ENCODE results near the gene KIFAP3. TPM values are rescaled to one million over a fixed set of nuclear protein-coding genes. Genes with fewer than 3 reads are reported as not detected.

Gene KIFAP3
- total RNA-seq, 6 experiments from 2014 or later: 5.9 to 9.2 (median 8.0) TPM

GRCh38 chr1:169906938-169907337 lies 167.6 kb downstream of the KIFAP3 start:
- no peaks in the 10 kb centered on the region for H3K4me1 ChIP-seq
- H3K36me3 ChIP-seq: no peaks in the 10 kb centered on the region
- DNase-seq: no peak
- intact Hi-C loops (cut with DNase I): no loop called here
- H3K4me3 ChIP-seq: no peak overlapping the region
- no peaks in the 10 kb centered on the region for H3K9me3 ChIP-seq
- H3K27ac ChIP-seq: no peak overlapping the region
- ATAC-seq: no peak
- TF ChIP-seq CTCF (IDR thresholded peaks at IDR 0.05): no peak
- no peak for TF ChIP-seq POLR2A (IDR thresholded peaks at IDR 0.05)
- H3K27me3 ChIP-seq: no peaks in the 10 kb centered on the region

GRCh38 chr1:169904834-169905233 lies 169.7 kb downstream of the KIFAP3 start:
- no peak for DNase-seq
- no peak overlapping the region for H3K27ac ChIP-seq
- H3K9me3 ChIP-seq: no peaks in the 10 kb centered on the region
- no peak overlapping the region for H3K4me3 ChIP-seq
- WGBS (ENCODE audit: insufficient coverage, low coverage, low lambda C conversion rate, missing lambda C conversion rate): 88% methylated on average over 1 of the region's 1 CpG
- no peaks in the 10 kb centered on the region for H3K27me3 ChIP-seq
- ATAC-seq: no peak
- TF ChIP-seq CTCF (IDR thresholded peaks at IDR 0.05): no peak
- TF ChIP-seq POLR2A (IDR thresholded peaks at IDR 0.05): no peak
- H3K4me1 ChIP-seq: peaks cover 0 to 8% (median 4%) of the 10 kb centered on the region in 4 donors
- no peaks in the 10 kb centered on the region for H3K36me3 ChIP-seq
- intact Hi-C loops (cut with DNase I): no loop called here

- ATAC-seq (peak in 2 of 4 donors; percentile 22 to 46), DNase-seq (no peak)
- Histone ChIP-seq H3K27me3 (no peaks in the 10 kb centered on the region), H3K9me3 (no peaks in the 10 kb centered on the region), H3K4me3 (no peak overlapping the region), H3K36me3 (no peaks in the 10 kb centered on the region), H3K27ac (no peak overlapping the region), H3K4me1 (peaks cover 0 to 8% (median 4%) of the 10 kb centered on the region in 4 donors)
- intact Hi-C loops (cut with DNase I): no loop called here
- TF ChIP-seq POLR2A (IDR thresholded peaks at IDR 0.05) (no peak), CTCF (IDR thresholded peaks at IDR 0.05) (no peak)
- 42% methylated on average over 5 of the region's 5 CpGs for WGBS (ENCODE audit: insufficient coverage, low coverage, low lambda C conversion rate, missing lambda C conversion rate)
Observed at GRCh38 chr1:169902751-169903150, 171.7 kb downstream of the KIFAP3 start.

- H3K27me3 ChIP-seq: no peaks in the 10 kb centered on the region
- H3K27ac ChIP-seq: no peak overlapping the region
- H3K4me3 ChIP-seq: no peak overlapping the region
- ATAC-seq (peak; percentile 67 to 91 (median 86)), DNase-seq (no peak)
- TF ChIP-seq POLR2A (IDR thresholded peaks at IDR 0.05): no peak
- no peak for TF ChIP-seq CTCF (IDR thresholded peaks at IDR 0.05)
- H3K4me1 ChIP-seq: peaks cover 0 to 8% (median 4%) of the 10 kb centered on the region in 4 donors
- H3K36me3 ChIP-seq: no peaks in the 10 kb centered on the region
- no peaks in the 10 kb centered on the region for H3K9me3 ChIP-seq
- intact Hi-C loops (cut with DNase I): no loop called here
Observed at GRCh38 chr1:169901115-169901514, 173.4 kb downstream of the KIFAP3 start.

- H3K27me3 ChIP-seq: no peaks in the 10 kb centered on the region
- no peak for DNase-seq
- H3K9me3 ChIP-seq: no peaks in the 10 kb centered on the region
- TF ChIP-seq POLR2A (IDR thresholded peaks at IDR 0.05) (no peak), CTCF (IDR thresholded peaks at IDR 0.05) (no peak)
- H3K36me3 ChIP-seq: no peaks in the 10 kb centered on the region
- H3K27ac ChIP-seq: no peak overlapping the region
- H3K4me1 ChIP-seq: peaks cover 0 to 8% (median 4%) of the 10 kb centered on the region in 4 donors
- no peak for ATAC-seq
- intact Hi-C loops (cut with DNase I): no loop called here
- H3K4me3 ChIP-seq: no peak overlapping the region
Observed at GRCh38 chr1:169900571-169900970, 173.9 kb downstream of the KIFAP3 start.
